Limb (tissue), 2 donors: ENCODE measurements around the gene CBX5.
"Not testable (repeated sequence)": the region's sequence is repeated elsewhere in the genome, so short reads cannot be mapped to it uniquely, and the experiment has no call there.

Experiments used
- DNase-seq, 2 donors: peaks; one replicate each; pipeline ENCODE4 v3.0.0-alpha.2; 2016; ENCODE audit errors: extremely low spot score in 2 of 2

CBX5 gene

DNA sequence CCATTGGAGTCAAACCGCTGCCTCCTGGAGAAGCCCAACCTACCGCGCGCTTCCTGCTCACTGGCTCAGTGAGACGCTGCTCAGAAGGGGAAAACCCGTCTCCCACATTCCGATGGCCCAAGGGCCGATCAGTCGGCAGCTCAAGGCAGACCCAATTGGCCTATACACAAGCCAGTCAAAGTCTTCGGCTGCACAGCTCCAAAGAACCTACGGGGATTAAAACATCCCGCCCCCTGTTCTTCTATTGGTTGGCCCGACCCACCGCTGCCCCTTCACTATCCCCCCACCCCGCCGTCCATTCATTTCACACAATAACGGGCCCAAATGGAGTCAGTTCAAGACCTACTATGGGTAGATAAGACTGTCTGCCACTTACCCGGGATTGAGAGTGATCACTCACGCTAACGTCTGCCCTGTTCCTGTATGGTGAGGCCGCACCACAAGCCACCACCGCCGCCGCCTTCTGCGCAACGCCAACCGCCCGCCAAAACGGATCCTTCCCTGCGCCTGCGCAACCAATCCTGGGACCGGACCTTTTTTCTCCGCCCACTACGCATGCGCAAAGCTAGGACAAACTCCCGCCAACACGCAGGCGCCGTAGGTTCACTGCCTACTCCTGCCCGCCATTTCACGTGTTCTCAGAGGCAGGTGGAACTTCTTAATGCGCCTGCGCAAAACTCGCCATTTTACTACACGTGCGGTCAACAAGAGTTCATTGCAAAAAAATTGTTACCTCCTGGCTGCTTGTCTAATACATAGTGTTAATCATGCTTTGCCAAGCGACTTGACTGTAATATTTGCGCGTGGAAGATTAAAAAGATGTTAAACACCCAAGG lies at the start of gene CBX5:
Gene CBX5, minus strand, starts transcription at position 491 of the 836 bp plus-strand sequence. CDS start 22,472 bp downstream, outside the sequence.
- DNase-seq = peak; percentile 99 to 100

DNA sequence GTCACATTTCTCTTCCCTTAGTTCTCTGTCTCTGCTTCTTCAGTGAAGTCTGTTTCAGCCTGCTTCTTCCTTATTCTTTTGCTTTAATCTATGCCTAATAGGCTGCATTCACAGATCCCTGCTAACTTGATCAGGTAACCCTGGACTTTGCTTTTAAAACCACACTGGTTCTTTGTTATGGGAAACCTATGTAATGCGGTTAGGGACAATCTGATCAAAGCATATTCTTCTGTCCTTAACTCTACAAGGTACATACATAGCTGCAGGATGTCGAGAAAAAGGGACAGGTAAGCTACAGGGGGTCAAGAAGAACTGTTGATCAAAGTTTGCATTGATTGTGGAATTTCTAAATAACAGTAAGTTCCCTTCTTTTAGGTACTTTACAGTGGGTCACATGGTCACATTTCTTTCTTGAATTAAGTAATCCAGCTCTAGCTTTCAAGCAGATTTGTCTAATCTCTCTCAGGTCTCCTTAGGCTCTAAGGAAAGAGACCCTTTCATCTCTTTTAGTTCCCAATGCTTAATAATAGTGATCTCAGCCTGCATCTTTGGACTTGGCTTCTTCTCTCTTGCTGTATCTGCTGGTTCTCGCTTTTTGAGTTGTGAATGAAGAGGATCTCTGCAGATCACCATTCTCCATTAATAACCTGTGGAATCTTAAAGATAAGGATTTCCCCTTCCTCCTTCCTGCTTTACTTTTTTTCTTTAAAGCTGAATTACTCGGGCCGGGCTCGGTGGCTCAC lies 48.8 kb upstream of the CBX5 start:
- no peak for DNase-seq

DNA sequence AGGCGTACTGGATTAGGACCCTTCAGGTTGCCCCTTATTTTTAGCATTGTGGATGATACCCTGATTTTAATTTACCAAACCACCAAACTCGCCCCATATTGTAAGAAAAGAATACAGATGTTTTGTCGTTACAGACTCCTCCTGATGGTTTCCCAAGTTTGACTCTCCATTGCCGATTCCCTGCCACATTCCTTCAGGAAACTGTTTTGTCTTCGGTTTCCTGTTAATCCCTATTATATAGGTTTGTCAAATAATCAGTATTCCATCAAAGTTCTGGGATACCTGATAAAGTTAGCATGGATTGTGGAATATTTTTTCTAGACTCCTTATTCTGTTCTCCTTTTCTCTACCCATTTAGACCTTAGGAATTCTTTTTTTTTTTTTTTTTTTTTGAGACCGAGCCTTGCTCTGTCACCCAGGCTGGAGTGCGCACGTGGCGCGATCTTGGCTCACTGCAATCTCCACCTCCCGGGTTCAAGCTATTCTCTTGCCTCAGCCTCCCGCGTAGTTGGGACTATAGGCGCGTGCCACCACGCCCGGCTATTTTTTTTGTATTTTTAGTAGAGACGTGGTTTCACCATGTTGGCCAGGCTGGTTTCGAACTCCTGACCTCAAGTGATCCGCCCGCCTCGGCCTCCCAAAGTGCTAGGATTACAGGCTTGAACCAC lies 45.7 kb upstream of the CBX5 start:
- DNase-seq = not testable (repeated sequence)

DNA sequence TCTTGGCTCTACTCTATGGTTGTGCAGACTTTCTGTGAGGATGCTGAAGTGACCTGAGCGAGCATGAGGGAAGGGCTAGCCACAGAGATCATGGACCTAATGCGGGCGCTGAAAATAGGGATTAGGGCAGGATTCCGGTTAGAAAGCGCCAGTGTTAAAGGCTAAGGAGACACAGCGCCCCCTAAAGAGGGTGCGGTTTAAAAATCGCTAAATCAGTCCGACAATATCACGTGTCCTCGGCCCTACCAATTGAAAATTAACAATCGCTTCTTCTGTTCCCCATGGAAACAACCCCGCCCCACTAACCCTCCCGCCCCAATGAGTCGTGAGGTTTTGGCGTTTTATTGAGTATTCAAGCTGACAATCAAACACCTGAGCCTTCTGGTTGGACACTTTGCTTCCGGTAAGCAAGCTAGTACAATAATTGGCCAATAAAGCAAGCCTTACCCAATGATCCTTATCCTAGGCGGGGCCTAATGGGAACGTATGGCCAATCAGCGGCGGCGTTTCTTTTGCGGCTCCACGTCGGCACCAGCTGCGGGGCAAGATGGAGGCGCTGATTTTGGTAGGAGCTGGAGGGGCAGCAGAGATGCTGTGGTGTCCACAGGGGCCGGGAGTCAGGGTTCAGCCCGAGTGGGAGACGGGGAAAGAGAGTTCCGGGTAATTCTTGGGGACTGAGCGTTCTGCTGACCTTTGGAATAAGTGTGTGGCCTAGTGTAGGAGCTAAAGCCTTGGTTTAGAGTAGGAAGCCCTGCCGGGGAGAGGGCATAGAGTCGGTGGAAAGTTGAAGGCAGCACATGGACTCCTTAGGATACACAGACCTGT lies 44.9 kb upstream of the CBX5 start, which contains the start of gene COPZ1:
Gene COPZ1, plus strand, starts transcription at position 515 of the 825 bp plus-strand sequence. Its CDS starts 33 bp downstream, at position 548.
- DNase-seq = peak; percentile 94 to 100

DNA sequence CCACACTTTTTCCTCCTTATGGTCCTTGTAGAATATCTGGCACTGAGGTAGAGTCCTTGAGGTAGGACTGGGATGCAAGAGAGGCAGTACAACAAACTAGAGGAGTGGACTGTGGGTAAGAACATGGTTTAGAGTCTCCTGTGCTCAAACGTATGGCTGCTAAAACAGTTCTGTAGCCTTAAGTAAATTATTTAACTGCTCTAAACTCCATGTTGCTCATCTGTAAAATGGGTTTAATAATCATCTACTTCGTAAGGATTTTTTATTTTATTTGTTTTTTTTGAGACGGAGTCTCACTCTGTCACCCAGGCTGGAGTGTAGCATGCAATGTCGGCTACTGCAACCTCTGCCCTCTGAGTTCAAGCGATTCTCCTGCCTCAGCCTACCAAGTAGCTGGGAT lies 41.4 kb upstream of the CBX5 start:
- DNase-seq = no peak

DNA sequence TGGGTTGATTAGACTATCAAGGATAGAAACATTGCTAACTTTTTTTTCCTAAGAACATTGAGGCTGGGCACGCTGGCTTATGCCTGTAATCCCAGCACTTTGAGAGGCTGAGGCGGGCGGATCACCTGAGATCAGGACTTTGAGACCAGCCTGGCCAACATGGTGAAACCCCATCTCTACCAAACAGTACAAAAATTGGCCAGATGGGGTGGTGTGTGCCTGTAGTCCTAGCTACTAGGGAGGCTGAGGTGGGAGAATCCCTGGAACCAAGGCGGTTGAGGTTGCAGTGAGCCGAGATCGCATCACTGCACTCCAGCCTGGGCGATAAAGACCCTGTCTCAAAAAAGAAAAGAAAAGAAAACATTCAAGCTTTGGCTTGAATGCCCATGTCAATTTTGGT lies 32.4 kb upstream of the CBX5 start:
- not testable (repeated sequence) for DNase-seq

DNA sequence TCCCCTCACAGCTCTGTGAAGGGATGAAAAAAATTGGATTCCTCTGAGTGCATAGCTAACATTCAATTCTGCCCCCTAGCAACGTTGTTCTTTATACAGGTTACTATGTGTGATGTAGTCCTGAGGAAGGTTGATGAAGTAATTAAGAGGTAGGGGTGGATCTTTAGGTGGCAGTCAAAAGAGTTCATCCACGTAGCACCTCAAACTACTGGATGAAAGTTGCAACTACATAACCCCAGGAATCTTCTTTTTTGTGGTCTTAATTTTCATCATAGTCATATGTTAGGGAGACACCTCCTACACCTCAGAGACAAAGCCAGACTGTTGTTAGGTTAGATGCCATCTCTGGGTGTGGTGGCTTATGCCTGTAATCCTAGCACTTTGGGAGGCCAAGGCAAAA lies 31.1 kb upstream of the CBX5 start:
- DNase-seq = no peak

DNA sequence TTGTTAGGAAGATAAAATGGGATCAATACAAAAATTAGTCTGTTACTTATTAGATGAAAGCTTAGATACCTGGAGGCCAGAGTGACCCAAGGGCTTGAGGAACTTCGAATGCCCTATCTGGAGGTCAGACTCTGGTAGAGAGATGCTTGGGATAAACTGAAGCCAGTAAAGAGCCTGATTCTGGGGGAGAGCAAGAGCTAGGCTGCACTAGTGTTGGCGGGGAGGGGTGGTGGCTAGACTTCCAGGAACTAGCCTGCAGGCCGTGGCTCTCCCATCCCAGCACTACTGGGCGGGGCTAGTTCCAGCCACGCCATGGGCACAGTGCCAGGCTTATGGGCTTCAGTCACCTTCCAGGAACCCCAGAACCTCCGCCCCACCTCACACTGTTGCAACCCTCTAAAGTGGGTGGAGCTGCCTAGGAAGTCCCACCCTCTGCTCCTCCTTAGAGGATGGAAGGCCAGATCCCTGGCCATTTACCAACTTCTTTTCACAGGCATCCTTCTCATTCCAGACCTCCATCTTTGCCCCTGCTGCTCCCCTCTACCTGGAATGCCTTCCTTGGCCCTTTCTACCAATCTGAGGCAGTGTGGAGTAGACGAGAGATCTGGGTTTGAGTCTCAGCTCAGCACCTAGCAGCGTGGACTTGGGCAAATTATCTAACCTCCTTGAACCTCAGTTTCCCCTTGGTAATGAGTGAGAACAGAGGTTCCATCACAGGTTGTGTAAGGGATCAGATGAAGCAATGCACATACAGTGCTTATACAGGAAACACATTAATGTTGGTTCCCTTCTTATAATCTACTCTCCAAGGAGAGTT lies 27.2 kb upstream of the CBX5 start:
- DNase-seq = peak in 1 of 2 donors; percentile 50

DNA sequence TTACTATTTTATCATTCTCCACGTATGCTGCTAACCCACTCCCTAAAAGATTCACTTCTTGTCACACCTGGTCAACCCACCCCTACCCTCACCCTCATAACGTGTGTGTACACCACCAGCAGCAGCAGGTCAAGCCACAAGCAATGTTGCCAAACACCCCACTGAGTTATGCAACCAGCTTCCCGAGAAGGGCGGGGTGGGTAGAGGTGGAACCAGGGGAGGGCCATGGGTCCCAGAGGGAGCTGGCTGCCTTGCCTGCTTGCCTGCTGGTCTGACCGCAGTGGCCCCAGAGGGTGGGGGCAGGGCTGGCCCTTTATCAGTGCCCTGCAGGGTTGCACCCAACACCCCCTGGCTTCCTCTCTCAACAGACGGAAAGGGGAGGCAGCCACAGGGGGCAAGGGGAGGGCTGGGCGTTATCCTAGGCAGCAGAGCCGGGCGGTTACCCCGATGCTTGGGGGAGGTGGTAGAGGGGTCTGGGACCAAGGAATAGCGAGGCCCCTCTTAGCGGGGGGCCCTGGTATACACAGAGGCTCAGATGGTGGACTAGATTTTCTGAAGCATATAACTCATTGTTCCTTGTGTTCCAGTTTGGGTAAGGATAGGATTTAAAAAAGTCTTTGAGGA lies 24.4 kb upstream of the CBX5 start:
- peak in 1 of 2 donors; percentile 46 for DNase-seq

DNA sequence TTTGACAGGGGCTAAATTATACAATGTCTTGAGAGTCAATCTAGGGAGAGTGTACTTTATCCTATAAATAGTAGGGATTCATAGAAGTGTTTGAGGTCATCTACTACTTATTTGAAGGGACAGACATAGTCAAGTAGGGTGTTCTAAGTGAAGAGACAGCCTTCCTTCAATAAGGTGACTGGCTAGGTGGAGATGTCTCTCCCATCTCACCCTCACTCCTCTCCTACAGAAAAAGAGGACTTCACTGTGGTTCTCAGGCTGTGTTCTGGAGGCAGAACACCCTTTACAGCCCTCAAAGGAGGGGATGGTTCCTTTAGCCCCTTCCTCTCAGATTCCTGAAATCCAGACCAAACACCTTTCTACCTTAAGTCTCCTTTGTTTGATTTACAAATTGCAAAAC lies 23.7 kb upstream of the CBX5 start:
- no peak for DNase-seq

DNA sequence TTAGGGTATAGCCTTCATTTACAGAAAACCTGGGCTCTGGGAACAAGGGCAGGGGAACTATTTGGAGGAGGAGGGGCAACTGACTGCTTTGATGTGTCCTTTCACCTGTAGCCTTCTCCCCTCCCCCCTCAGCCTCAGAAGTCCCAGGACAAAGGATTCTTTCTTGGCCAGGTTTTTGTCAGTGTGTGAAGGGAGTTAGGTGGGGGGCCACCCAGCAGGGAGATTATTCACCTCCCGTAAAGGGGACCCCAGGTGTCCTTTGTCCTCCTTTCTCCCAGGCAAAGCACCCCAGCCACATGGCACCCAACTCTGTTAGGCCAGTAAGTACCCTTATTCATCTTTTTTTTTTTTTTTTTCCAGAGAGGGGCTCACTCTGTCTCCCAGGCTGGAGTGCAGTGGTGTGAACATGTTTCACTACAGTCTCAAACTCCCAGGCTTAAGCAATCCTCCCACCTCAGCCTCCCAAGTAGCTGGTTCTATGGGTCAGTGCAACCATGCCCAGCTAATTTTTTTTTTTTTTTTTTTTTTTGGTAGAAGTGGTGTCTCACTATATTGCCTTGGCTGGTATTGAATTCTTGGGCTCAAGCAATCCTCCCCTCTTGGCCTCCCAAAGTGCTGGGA lies 21.6 kb upstream of the CBX5 start:
- DNase-seq = no peak

DNA sequence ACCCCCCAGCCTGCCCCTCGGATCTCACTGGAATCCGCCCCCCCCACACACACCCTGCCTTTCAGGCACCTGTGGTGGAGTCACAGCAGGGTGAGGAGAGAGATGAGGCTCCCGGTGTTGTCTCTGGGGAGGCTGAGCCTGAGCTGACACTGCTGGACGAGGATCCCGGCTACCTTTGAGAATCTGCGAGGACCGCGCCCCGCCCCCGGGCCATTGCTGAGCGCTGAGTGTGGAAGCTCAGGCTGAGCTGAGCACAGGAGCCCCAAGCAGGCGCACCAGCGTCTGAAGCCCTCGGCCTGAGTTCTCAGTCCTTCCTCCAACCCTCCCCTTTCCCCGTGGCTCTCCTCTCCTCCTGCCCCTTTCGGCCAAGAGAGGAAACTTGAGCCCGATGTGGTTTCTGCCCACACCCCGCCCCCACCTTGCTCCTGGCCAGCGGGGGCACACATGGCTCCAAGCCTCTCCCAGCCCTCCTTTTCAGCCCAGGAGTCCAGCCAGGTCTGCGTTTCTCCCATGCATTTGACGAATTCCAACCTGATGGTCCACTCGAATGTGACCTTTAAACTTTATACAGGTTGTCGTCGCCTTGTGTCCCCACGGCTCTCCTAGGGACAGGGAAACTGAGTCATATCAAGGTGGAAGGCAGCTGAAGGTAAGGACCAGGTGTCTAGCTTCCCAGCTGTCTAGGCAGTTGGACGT lies 21.0 kb upstream of the CBX5 start, which contains the start of gene NFE2:
Gene NFE2, minus strand, starts transcription at position 284 of the 696 bp plus-strand sequence. CDS start 5,767 bp downstream, outside the sequence.
- peak in 1 of 2 donors; percentile 72 for DNase-seq

DNA sequence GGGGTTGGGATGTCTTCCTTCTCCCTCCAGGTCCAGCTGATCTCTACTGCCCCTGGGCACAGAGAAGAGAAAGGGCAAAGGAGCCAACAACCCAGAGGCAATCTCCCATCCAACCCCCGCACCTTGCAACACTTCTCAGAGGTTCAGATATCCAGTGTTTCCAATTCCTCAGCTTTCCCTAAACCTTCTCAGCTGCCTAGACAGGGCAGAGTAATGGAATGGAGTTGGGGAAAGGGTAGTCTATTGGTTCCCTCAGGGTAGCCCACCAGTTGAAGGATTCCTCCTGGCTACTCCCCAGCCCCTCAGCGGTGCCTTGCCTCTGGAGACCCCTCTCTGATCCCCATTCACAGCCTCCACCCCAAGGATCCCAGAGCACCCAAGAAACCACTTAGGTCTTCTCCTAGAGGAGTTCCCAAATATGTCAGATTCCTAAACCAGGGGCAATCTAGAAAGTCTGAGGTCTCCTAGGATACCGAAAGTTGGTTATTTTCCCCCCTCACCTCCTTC lies 20.4 kb upstream of the CBX5 start:
- DNase-seq = no peak

DNA sequence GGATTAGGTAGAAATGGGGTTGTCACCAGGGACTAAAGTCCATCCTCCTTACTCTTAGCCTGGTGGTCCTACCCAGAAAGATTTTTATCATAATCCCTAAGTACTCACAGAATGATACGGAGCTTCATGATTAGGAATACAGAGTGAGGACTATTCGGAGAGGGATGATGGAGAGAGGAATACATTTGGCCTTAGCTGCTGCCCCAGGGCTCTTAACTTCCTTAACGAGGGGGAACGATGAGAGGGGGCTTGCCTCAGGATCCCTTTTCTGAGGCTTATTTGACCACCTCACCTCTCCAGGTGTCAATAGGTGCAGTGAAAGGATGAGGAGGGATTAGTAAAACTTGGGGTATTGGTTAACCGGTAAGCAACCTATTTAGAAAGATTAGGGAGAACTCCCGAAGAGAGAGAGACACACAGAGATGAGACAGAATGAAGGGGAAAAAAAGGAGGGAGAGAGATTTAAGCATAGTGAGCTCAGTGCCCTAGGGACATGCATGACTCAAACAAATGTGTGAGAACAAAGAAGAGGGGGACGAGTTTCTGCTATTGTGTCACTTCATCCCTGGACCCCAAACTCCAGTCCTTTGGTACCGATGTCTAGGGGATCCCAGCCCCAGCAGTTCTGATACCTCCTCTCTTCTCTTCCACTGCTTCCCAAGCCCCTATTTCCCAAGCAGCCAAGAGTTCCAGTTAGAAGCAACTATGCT lies 19.7 kb upstream of the CBX5 start:
- no peak for DNase-seq

DNA sequence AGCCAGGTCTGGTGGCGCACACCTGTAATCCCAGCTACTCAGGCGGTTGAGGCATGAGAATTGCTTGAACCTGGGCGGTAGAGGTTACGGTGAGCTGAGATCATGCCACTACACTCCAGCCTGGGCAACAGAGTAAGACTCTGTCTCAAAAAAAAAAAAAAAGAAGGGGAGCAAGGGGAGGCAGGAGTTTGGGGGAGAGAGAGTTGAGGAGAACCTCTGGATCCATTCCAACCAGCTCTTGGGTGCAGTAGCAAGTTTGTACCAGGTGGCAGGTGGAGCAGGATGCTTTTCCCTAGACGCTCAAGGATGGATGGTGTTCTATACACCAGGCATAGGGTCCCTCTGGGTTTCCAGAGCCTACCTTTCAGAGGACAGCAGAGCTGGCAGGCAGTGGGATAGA lies 19.0 kb upstream of the CBX5 start:
- no peak for DNase-seq

DNA sequence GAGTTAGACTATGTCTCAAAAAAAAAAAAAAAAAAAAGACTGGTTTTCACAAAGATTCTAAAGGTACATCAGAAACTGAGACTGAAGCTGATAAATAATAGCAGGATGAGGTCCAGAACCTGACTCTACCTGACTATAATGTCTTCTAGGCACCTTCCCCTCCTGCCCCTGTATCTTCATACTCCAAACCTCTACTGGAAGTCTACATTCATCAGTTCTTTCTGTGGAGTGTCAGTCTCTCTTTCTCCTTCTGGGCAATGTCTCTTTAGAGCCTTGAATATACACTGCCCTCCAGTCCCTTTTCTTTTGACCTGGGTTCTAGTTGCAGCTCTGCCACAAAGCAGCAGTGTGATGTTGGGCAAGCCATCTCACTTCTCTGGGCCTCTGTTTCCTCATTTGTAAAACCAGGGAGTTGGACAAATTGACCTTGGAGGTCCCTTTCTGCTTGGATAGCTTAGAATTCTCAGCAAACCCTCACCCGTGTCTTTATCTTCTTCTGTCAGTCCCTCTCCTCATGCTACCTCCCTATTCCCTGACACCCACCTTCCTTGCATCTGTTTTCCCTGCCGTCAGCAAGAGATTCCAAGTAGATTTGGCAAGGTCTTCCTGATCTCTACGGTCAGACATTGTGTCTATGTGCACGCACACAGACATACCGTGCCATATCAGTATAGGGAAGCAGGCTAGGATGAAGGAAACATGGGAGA lies 16.6 kb upstream of the CBX5 start:
- DNase-seq = no peak

DNA sequence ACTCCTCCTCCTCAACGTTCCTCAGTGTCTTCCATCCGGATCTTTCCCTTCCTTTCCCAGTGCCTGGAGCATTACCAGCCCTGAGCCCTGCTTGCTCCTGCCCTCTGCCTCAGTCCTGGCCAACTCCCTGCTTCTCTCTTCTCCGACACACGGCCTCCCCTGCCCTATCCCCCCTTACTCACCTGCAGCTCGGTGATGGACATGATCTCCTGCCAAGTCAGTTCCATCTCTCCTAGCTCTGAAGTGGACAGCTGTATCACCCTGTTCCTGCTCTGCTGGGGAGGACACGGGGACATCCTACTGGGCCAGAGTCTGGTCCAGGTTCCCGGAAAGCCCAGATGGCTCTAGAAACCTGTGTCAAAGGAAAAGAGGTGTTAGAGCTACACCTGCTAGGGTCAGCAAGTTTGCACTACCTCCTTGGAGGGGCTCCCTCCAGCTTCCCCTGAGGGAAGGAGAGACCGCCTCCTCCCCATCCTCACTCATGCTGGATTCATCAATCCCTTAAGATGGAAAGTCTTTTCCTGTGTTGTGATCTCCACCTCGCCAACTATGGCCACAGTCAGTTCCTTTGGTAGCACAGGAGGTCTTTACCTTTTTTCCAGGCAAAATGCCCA lies 15.1 kb upstream of the CBX5 start:
- no peak for DNase-seq
